Glutamatergic neuron (in vitro differentiated cells): Measurements from ENCODE around the gene SPON2. TPM values are rescaled to one million over a fixed set of nuclear protein-coding genes. Genes with fewer than 3 reads are reported as not detected.
A peak's percentile ranks its signal among the peaks of the same experiment; 100 is the strongest.

Source experiments
- DNase-seq: peaks from one replicate; pipeline ENCODE4 v3.0.0; 2022
- H3K27ac Mint-ChIP-seq: one replicate; pipeline ENCODE4 v1.8.0; 2020; ENCODE audit warnings: mild to moderate bottlenecking, mixed read lengths, inconsistent platforms; ENCODE audit not compliant: unreplicated experiment
- H3K27me3 Mint-ChIP-seq: one replicate; pipeline ENCODE4 v1.8.0; 2020; ENCODE audit warnings: mild to moderate bottlenecking, moderate library complexity, mixed read lengths, inconsistent platforms; ENCODE audit not compliant: unreplicated experiment
- H3K36me3 Mint-ChIP-seq: one replicate; pipeline ENCODE4 v1.8.0; 2020; ENCODE audit warnings: mild to moderate bottlenecking, mixed read lengths, inconsistent platforms; ENCODE audit not compliant: unreplicated experiment
- H3K4me1 Mint-ChIP-seq: one replicate; pipeline ENCODE4 v1.8.0; 2020; ENCODE audit warnings: mild to moderate bottlenecking, low read depth, mixed read lengths, inconsistent platforms; ENCODE audit not compliant: unreplicated experiment
- H3K4me3 Mint-ChIP-seq: one replicate; pipeline ENCODE4 v1.8.0; 2020; ENCODE audit warnings: mild to moderate bottlenecking, mixed read lengths, inconsistent platforms; ENCODE audit not compliant: unreplicated experiment
- H3K9me3 Mint-ChIP-seq: one replicate; pipeline ENCODE4 v1.8.0; 2020; ENCODE audit warnings: mild to moderate bottlenecking, moderate library complexity, mixed read lengths, inconsistent platforms; ENCODE audit not compliant: unreplicated experiment
- CTCF ChIP-seq: fragments of 200-600 bp; sonication (generic); IDR thresholded peaks from one replicate; pipeline ENCODE4 v1.5.0; 2021; ENCODE audit not compliant: partially characterized antibody, unreplicated experiment
- total RNA-seq: library from RNA; stranded (reverse); fragmentation: NEBNext Ultra II Directional; extraction: Animal tissue kit (Norgen Biotek cat#: 25700); gene quantifications from one replicate; pipeline ENCODE4 v1.2.1, GENCODE V29; 2021; ENCODE audit not compliant: unreplicated experiment

SPON2 gene
- total RNA-seq, 1 donor from 2014 or later: 769 TPM

- no peaks in the 10 kb centered on the region for H3K36me3 Mint-ChIP-seq
- H3K27me3 Mint-ChIP-seq: peaks cover 11% of the 10 kb centered on the region
- H3K27ac Mint-ChIP-seq: peak overlapping the region; percentile 76
- H3K9me3 Mint-ChIP-seq: peaks cover 8% of the 10 kb centered on the region
- H3K4me1 Mint-ChIP-seq: peaks cover 10% of the 10 kb centered on the region
- H3K4me3 Mint-ChIP-seq: no peak overlapping the region
- DNase-seq: peak; percentile 14
- no peak for TF ChIP-seq CTCF
Measured at GRCh38 chr4:1211891-1212545, 39.6 kb upstream of the SPON2 start.

- no peak for TF ChIP-seq CTCF
- Mint-ChIP-seq H3K4me3 (no peak overlapping the region), H3K27me3 (peaks cover 11% of the 10 kb centered on the region), H3K27ac (peak overlapping the region; percentile 76), H3K9me3 (peaks cover 8% of the 10 kb centered on the region), H3K36me3 (no peaks in the 10 kb centered on the region), H3K4me1 (peaks cover 10% of the 10 kb centered on the region)
- DNase-seq: no peak
Measured at GRCh38 chr4:1211371-1211770, 39.0 kb upstream of the SPON2 start.

GRCh38 chr4:1210971-1211370, 38.6 kb upstream of the SPON2 start:
- DNase-seq: peak; percentile 10
- H3K27ac Mint-ChIP-seq: no peak overlapping the region
- H3K36me3 Mint-ChIP-seq: no peaks in the 10 kb centered on the region
- H3K9me3 Mint-ChIP-seq: peaks cover 8% of the 10 kb centered on the region
- H3K4me3 Mint-ChIP-seq: no peak overlapping the region
- TF ChIP-seq CTCF: no peak
- peaks cover 10% of the 10 kb centered on the region for H3K4me1 Mint-ChIP-seq
- H3K27me3 Mint-ChIP-seq: peaks cover 11% of the 10 kb centered on the region

- TF ChIP-seq CTCF: no peak
- H3K4me1 Mint-ChIP-seq: peaks cover 6% of the 10 kb centered on the region
- H3K9me3 Mint-ChIP-seq: peaks cover 8% of the 10 kb centered on the region
- no peaks in the 10 kb centered on the region for H3K36me3 Mint-ChIP-seq
- no peak overlapping the region for H3K4me3 Mint-ChIP-seq
- peaks cover 11% of the 10 kb centered on the region for H3K27me3 Mint-ChIP-seq
- H3K27ac Mint-ChIP-seq: no peak overlapping the region
- peak; percentile 19 for DNase-seq
Measured at GRCh38 chr4:1210241-1210841, 38.0 kb upstream of the SPON2 start.

GRCh38 chr4:1209821-1210220, 37.4 kb upstream of the SPON2 start:
- no peak for TF ChIP-seq CTCF
- no peak overlapping the region for H3K27ac Mint-ChIP-seq
- H3K4me3 Mint-ChIP-seq: no peak overlapping the region
- peak; percentile 33 for DNase-seq
- no peaks in the 10 kb centered on the region for H3K36me3 Mint-ChIP-seq
- H3K4me1 Mint-ChIP-seq: peaks cover 6% of the 10 kb centered on the region
- H3K9me3 Mint-ChIP-seq: peaks cover 8% of the 10 kb centered on the region
- H3K27me3 Mint-ChIP-seq: peaks cover 13% of the 10 kb centered on the region
